NCI-H2029 treated with DMSO at 0.1 percent for 48 hours (cell line): ENCODE results near the gene STOML1.
"Not testable (repeated sequence)": the region's sequence is repeated elsewhere in the genome, so short reads cannot be mapped to it uniquely, and the experiment has no call there.

Experiments used
- DNase-seq: peaks from one replicate; lab custom pipeline; 2025; lab: John Stamatoyannopoulos, UW

The STOML1 gene

DNA sequence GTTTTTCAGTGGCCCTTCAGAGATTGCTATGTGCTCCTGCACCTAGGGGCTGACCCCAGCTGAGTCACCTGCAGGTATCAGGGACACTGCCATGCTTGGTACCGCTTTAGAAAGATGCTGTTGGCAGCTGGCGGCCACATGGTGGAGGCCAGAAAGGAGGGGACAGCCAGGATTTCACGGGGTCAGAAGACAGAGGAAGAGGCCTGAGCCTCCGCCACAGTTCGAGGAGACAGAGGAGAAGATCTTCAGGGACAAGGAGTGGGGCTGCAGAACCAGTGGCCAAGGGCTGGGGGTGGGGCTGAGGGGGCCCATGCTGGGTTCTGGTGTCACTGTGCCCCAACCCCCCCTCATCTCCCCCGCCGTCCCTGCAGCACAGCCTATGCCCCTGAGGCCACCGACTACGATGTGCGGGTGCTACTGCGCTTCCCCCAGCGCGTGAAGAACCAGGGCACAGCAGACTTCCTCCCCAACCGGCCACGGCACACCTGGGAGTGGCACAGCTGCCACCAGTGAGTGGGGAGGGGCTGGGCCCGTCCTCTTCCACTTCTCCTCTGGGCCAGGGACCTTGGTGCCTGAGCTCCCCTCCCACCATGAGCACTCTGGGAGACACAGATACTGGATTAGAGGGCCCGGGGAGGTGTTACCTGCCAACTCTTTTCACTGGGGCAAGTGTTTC, 45.9 kb downstream of the STOML1 start:
- no peak for DNase-seq

DNA sequence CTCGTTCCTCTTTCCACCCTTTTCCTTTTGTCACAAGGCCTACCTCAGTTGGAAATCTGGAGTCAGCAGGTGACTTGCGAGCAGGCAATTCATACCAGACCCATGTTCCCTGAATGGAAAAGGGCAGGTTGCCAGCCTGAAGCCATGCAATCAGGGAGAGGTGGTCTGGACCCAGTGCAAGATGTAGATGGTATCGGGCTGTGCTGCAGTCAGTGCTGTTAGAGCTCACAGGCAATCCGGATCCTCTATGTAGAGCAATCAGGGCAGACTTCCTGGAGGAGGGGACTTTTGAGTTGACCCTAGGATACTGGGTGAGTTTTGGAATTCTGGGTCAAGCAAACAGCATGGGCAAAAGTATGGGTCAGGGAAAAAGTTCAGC, 47.0 kb downstream of the STOML1 start:
- DNase-seq: no peak

DNA sequence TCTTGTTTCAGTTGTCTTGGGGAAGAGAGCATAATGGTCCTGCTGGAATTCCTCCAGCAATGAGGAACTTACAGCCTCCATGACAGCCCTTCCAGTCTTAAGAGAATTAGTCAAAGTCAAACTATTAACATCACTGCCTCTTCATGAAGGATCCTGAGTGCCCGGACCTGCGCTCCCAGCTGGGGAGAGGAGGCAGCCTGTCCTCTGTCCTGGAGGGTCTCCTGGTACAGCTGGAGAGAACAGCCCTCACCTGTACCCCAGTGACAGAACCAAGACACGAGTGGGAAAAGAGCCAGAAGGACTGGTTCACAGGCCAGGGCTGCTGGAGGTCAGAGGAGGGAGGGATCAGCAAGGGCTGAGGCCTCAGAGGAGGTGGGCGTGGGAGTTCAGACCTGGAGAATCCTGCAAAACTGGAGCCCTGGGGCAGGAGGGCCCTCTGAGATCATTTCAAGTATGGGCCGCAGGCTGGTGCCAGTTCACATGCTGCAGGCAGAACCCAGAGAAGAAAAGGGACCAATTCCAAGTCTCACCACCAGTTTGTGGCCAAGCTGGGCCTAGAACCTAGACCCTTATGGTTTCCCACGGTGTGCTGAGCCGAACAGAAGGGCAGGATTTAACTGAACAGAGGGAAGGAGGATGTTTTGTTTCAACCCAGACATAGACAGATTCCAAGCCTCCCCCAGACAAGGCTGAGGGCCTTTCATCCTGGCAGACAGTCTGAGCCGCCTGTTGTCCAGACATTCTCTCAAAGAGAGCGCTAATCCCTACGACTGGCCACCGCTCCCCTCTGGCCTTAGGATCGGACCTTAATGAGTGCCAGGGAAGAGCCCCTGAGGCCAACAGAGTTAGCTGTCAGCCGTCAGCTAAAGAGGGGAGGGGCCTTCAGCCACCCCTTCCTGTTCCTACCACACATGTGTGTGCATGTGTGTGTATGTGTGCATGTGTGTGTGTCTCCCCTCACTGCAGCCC, 47.6 kb downstream of the STOML1 start:
- DNase-seq: no peak

DNA sequence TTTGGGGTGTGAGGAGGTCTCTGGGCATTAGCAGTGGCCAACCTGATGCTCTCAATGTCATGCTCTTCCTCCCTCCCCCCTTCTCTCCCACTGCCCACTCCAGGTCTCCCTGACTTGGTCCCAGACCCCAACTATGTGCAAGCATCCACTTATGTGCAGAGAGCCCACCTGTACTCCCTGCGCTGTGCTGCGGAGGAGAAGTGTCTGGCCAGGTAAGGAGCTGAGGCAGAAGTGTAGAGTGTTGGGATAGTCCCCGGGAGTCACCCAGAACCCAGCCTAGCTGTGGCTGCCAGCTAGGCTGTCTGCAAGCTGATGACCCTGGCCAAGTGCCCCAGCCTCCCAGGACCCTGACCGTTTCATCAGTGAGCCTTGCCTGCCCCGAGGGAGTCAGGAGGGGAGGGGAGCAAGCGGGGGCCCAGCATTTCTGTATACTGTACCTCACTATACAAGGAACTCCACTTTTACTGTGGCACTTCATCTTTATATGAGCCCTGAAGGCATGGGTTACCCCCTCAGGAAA, 49.3 kb downstream of the STOML1 start:
- no peak for DNase-seq

DNA sequence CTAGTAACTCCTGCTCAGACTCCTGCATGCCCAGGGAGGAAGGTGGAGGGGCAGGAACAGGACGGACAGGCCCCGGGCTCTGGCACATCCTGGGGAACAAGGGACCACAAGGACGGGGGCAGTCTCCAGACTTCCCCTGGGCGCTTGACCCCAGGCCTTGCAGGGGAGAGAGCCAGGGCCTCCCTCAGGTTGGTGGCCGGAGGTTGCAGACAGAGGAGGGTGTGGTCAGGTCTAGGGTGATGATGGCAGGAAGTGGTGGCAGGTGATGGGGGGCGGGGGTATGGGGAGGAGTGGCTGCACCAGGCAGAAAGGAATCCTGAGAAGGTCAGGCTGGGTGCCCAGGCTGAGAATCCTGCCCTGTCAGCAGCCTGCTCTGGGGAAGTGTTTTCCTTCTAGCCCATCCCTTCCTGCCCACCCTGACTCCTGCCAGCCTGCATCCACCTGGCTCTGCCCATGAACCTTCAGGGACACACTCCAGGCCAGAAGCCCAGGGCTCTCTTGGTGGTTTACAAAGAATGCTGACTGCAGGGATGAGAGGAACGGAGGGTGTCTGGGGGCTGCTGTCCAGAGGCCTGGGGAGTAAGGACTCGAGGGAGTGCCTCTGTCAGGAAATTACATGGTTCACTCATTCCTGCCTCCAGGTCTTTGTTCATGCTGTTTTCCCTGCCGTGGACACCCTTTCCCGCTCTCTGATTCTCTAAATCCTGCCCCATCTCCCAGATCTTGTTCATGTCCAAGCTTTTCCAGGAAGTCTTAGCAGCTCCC, 50.0 kb downstream of the STOML1 start:
- DNase-seq: no peak

DNA sequence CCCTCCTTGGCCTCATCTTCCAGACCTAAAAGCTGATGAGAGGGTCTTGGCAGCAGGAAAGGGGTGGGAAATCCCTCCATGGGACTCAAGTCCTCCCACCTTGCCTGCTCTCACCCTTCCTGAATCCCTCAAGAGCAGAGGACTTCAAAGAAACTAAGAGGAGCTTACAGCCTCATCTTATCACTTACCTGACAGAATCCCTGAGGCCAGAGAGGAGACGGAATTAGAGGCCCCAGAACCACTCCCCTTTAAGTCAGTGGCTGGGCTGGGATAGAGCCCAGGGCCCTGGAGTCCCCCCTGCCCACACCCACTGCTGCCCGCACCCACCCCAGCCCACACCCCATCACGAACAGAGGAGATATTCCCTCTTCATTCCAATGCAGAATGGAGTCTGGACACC, 50.6 kb downstream of the STOML1 start:
- DNase-seq: no peak

DNA sequence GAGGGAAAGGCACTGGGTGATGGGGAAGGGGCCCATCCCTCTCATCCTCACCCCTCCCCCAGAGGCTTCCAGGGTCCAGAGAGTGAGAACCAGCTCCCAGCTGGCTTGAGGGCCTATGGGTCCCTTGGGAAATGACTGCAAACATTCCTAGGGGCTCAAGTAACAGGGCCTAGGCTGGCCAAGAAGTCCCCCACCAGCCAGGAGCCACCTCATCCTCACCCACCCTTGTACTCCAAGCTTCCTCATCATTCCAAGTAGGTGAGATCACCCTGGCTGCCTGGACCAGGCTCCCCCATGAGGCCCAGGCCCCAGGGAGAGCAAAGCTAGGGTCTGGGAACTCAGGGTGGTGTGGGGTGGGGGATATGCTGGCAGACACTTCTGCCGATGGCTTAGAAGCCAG, 51.1 kb downstream of the STOML1 start:
- DNase-seq: no peak

DNA sequence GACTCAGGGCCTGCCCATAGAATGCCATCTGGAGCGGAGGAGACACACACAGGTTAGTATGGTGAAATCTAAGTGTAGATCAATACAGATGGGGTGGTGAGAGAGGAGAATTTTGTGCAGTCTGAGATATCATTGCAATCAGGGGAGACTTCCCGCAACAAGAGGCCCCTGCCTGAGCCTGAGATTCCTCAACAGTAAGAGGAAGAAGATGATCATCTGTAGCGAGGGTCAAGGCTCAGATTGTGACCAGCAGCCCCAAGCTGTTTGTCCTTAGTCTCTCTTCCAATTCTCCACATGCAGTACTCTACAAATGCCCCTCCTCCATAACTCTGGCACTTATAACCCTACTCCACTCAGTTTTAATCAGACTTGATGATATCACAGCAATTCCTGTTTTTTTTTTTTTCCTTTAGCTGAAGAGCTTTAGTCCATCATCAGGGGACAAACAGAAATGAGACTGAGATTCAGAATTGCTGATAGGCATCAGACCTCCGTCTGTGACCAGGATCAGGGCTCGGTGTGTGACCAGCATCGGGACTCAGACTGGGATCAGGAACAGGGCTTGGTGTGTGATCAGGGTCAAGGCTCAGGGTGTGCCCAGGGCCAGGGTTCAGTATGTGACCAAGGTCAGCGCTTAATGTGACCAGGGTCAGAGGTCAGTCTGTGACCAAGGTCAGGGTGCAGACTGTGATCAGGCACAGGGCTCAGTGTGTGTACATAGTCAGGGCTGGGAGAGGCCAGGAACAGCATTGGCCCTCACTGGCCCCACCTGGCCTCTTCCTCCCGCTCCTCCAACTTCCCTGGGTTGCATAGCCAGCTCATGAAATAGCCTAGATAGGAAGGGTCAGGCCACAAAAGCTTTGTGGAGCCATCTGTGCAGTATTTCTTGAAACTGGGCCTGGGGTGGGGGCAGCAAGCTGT, 51.8 kb downstream of the STOML1 start:
- no peak for DNase-seq

DNA sequence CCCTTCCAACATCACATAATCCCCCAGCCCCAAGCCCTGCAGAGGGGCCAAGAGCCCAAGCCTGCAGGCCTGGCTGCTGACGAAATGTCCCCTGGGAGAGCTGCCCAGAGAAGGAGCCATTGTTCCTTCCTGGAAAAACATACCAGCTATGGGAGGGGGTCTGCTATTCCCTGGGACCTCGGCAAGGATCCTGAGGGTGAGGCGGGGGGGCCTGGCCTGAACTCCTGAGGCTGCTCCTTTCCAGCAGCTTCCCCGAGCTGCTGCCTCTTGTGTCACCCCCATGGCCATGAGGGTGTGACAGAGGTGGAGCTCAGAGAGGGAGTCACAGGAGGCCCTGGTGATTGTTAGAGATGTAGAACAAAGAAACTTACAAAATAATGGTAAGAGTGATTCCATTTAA, 53.0 kb downstream of the STOML1 start:
- DNase-seq: no peak

DNA sequence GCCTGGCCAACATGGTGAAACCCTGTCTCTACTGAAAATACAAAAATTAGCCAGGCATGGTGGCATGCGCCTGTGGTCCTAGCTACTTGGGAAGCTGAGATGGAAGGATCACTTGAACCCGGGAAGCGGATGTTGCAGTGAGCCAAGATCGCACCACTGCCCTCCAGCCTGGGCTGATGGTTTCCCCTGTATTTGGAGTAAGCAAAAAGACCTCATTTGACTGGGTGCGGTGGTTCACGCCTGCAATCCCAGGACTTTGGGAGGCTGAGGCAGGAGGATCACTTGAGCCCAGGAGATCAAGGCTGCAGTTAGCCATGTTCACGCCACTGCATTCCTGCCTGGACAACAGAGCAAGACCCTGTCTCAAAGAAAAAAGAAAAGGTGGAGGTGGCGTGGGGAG, 53.6 kb downstream of the STOML1 start:
- not testable (repeated sequence) for DNase-seq

DNA sequence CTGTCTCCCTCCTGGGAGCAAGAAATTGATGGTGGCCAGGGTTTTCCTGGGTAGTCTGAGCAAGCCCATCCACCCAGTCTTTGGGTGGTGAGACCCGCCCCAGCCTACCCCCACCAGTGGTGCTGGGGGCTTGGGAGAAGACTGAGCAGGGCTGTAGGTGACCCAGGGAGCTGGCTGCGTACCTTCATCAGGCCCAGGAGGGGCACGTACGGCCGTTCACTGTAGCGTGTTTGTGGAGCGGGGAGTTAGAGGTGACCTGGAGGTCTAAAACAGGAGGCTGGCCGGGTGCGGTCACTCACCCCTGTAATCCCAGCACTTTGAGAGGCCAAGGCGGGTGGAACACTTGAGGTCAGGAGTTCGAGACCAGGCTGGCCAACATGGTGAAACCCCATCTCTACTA, 54.4 kb downstream of the STOML1 start:
- no peak for DNase-seq

DNA sequence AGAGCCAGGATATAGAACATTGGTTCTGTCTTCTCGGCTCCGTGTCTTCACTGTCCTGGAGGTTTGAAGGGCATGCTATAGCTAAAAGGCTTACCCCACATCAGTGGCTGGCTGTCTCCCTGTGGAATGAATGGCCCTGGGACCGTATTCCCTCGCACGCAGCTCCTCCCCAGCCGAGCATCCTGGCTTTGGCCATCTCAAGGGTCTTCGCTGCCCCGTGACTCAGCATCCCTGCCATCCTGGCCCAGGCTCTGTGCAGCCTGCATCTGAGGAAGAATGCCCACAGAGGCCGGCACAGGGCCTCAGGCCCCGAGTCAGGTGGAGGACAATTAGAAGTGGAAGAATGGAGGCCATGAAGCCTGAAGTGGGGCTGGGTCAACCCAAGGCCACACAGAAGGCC, 54.8 kb downstream of the STOML1 start:
- no peak for DNase-seq

DNA sequence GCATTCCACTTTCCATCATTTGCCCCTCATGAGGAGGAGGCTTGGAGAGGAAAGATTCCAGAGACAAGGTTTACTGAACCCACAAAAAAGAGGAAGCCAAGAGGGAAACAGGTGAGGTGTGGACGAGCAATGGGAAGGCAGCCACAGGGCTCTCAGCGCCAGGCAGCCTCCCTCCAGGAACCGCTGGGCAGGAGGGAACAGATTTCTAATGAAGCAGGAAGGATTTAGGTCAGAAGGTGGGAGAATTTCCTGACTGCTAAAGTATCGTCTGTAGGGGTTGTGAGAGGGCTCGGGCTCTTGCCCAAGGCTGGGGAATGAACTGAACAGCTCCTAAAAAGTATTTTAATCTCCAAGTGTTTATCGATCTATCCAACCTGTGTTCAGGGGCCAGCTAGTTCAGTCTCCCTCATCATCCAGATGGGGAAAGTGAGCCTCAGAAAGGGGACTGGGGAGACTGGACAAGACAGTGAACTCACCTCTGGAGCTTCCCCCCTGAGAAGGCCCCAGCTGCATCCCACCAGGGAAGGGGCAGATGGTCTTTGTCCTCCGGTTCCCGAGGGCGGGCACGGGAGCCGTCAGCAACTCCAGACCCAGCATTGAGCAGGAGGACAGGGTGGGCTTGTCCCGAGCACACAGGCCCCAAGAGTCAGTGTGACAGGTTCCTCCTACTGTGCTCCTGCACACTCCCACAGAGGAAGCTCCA, 55.4 kb downstream of the STOML1 start:
- no peak for DNase-seq

DNA sequence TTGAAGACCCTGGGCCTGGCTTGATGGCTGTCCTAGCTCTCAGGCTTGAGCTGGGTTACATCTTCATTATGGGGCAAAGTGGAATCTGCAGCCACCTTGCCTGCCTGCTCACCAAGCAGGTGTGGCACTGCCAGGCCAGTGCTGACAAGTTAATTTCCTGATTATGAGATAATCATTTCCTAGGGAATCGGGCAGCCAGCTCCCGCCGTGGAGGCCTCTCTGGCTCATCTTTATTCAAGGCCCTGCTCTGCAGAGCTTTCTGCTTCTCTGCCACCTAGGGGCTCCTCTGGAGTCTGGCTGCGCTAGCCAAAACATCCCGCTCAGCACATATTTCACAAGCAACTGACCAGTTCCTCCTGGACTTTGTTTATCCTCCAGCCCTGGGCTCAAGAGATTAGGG, 55.9 kb downstream of the STOML1 start:
- no peak for DNase-seq

DNA sequence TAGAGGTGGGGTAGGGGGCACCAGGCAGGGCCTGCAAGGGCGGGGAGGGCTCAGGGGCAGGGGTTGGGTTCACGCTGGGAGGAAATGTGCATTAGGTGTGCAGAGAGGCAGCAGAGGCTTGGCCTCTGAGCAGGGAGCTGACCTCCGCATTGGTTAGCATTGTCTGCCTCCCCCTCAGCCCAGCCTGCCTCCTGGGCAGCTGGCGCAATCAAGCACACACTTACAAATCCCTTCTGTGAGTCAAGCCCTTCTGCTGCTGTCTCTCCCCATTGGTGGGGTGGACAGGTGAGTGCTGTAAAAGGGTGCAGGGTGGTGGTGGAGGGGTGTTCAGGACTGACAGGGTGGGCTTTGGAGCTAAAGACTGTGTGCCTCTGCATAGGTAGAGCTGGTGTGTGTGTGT, 56.5 kb downstream of the STOML1 start:
- DNase-seq: no peak

DNA sequence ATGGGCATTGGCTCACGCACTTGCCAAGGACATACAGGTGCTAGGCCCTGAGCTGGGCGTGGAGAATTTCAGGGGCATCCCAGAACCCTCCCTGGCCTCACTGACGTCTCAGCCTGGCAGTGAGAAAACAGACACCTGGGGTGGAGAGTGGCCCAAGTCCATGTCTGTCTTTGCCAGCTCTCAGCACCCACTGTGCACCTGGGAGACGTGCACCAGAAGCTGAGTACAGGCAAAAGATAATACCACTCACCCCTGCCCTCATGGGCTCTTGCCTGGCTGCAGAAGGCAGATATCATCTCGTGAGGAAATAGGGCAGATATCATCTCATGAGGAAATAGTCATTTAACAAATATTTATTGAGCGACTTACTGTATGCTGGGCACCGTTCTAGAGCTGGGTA, 57.8 kb downstream of the STOML1 start:
- DNase-seq: no peak

DNA sequence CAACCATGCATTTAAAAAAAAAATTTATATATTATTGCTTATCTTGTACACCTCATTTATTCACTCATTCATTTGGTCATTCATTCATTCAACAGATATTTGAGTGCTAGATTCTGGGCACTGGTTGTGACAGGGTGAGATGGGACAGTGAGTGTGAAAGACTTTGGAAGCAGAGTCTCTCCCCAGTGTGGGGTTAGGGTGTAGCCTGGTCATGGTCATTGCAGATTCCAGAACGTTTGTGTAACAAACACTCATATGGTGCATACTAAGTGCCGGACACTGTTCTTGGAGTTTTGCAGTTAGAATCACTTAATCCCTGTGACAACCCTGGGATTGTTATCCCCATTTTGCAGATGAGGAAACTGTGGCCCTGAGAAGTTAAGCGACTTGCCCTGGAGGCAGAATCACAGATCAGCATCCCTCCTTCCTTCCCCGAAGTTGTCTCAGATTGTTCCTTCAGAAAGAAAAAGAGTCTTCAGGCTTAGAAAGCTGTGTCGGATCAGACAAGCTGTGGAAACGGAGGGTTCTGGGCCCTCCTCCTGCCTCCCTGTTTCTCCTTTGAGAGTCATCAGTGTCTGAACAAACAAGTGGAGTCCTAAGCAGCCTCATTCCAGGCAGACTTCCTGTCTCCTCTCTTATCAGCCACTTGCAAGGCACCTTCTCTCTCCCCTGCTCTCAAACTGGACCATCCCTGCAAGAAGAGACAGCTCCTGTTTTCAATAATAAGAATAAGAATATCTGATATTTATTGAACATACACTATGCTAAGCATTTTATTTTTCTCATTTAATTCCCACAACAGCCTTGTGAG, 59.5 kb downstream of the STOML1 start:
- DNase-seq: no peak

DNA sequence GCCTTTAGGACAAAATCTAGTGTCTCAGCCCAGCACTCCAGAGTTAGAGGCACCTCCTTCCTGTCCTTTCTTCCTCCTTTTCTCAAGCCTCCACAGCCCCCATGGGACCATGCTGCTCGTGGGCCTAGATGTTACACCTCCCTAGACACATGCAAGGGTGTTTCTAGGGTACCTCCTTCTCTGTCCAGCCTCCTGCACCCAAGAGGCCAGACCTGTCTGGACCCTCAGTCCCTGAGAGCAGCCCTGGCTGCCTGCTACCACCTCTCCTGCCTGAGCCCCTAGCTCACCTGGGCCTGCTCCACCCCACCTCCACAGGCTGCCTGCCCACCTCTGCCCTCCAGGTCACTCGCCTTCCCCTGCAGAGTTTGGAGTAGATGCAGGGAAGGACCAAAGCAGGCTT, 60.7 kb downstream of the STOML1 start:
- no peak for DNase-seq

DNA sequence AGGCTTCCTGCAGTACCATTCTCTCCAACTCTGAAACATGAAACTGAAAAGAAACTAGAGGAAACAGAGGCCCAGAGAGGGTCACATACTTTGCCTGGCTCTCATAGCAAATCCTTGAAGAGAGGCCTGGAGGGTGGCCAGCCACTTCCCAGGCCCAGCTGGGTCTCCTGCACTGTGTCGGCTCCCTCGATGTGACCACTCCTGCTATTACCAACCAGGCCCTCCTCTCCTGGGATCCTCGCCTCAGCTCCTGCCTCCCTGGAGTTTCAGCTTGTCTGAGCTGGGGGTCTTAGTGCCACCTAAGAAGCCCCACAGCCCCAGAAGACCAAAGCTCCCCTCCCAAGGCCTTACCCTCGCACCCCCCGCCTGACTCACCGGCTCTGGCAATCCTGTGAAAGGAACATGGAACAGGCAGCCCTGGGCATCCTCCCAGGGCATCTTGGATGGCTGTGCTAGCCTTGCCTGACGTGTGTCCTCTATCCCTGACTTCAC, 61.3 kb downstream of the STOML1 start:
- no peak for DNase-seq

DNA sequence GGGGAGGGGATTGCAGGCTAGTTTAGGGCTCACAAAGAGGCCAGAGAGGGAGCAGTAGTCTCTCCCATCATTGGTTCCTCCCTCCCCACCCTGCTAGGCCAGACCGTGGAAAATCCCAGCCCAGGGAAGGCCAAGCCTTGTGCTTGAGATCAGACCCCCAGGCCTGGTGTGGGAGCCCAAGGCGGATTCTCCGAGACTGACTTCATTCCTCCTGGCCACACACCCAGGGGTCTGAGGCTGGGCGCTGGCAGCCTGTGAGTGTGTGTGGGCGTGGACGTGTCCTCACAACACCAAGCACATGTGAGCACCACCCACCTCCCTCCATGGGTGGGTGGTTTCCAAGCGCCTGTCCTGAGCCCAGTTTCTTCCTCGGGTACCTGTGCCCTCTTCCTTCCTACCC, 61.7 kb downstream of the STOML1 start:
- DNase-seq: no peak
